ENCODE measurements around the gene MRPS27. TPM values are rescaled to one million over a fixed set of nuclear protein-coding genes. Genes with fewer than 3 reads are reported as not detected.

MRPS27 gene
- total and polyA plus RNA-seq, 2 of the 13 experiments (the other 11 are each of a cell fraction or from before 2014, with no cell fraction given): 71.8 to 115 TPM

DNA sequence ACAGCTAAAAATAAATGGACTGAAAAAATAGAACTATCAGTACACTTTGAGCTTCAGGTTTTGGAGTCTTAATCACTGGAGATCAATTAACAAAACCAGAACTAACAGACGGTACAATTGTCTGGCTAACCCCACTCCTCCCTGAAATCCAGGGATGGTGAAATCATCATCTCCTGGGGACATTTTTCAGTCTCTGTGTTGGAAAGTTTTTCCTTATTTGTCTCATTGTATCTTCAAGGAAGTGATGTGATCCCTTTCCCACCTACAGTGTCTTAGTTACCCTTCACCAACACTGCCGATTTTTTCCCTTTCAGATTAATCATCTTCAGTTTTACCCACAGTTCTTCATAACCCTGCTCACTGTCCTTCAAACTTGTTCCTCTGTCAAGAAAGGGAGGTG lies 130.9 kb downstream of the MRPS27 start:
- Histone ChIP-seq H3K36me3 (replicated peaks in 1 of 2; ENCODE audit: control insufficient read depth in 1 of 2, insufficient read depth in 2 of 2, low read length in 2 of 2) (no peaks in the 10 kb centered on the region), H3K4me1 (ENCODE audit: insufficient read depth, low read length) (no peaks in the 10 kb centered on the region), H3K27ac (ENCODE audit: extremely low read length, insufficient read depth, low read length) (no peak overlapping the region), H4K20me1 (ENCODE audit: insufficient read depth, low read length) (no peaks in the 10 kb centered on the region), H3K27me3 (ENCODE audit: control insufficient read depth in 1 of 2, insufficient read depth in 2 of 2, low read length in 2 of 2) (no peaks in the 10 kb centered on the region), H2AFZ (ENCODE audit: low read length) (no peak overlapping the region), H3K4me2 (ENCODE audit: low read depth, low read length) (no peak overlapping the region), H3K4me3 (replicated peaks in 1 of 3; ENCODE audit: insufficient read depth in 1 of 3, low read depth in 2 of 3, low read length in 3 of 3) (no peak overlapping the region), H3K9me3 (ENCODE audit: low read length) (no peaks in the 10 kb centered on the region), H3K79me2 (ENCODE audit: insufficient read depth, low read length) (no peaks in the 10 kb centered on the region), H3K9ac (ENCODE audit: insufficient read depth, low read depth, low read length) (no peak overlapping the region)
- BruUV-seq (replicated peaks): no TSS peak
- WGBS (ENCODE audit: low lambda C conversion rate): 92% methylated on average over 2 of the region's 2 CpGs
- ChIA-PET POLR2A (no interaction called here), CTCF (ENCODE audit: low intra/inter-chr PET ratio, low total read pairs) (no interaction called here)
- intact Hi-C loops (cut with micrococcal nuclease; ENCODE audit: unreplicated experiment) (no loop called here), in situ Hi-C loops (cut with HindIII; ENCODE audit: extremely low pct_ligation_motif_present, low pct_unique_long_range_greater_than_20kb) (no loop called here)
- ATAC-seq (no peak), FAIRE-seq (no peak), DNase-seq (ENCODE audit: low spot score) (no peak)
- TF ChIP-seq, protein P1, sequence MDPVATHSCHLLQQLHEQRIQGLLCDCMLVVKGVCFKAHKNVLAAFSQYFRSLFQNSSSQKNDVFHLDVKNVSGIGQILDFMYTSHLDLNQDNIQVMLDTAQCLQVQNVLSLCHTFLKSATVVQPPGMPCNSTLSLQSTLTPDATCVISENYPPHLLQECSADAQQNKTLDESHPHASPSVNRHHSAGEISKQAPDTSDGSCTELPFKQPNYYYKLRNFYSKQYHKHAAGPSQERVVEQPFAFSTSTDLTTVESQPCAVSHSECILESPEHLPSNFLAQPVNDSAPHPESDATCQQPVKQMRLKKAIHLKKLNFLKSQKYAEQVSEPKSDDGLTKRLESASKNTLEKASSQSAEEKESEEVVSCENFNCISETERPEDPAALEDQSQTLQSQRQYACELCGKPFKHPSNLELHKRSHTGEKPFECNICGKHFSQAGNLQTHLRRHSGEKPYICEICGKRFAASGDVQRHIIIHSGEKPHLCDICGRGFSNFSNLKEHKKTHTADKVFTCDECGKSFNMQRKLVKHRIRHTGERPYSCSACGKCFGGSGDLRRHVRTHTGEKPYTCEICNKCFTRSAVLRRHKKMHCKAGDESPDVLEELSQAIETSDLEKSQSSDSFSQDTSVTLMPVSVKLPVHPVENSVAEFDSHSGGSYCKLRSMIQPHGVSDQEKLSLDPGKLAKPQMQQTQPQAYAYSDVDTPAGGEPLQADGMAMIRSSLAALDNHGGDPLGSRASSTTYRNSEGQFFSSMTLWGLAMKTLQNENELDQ (CRISPR knock-in tag; IDR thresholded peaks at IDR 0.05; ENCODE audit: borderline replicate concordance): no peak
- TF ChIP-seq, protein P2, sequence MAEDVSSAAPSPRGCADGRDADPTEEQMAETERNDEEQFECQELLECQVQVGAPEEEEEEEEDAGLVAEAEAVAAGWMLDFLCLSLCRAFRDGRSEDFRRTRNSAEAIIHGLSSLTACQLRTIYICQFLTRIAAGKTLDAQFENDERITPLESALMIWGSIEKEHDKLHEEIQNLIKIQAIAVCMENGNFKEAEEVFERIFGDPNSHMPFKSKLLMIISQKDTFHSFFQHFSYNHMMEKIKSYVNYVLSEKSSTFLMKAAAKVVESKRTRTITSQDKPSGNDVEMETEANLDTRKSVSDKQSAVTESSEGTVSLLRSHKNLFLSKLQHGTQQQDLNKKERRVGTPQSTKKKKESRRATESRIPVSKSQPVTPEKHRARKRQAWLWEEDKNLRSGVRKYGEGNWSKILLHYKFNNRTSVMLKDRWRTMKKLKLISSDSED (CRISPR knock-in tag; IDR thresholded peaks at IDR 0.05): no peak
- TF ChIP-seq, protein P3, sequence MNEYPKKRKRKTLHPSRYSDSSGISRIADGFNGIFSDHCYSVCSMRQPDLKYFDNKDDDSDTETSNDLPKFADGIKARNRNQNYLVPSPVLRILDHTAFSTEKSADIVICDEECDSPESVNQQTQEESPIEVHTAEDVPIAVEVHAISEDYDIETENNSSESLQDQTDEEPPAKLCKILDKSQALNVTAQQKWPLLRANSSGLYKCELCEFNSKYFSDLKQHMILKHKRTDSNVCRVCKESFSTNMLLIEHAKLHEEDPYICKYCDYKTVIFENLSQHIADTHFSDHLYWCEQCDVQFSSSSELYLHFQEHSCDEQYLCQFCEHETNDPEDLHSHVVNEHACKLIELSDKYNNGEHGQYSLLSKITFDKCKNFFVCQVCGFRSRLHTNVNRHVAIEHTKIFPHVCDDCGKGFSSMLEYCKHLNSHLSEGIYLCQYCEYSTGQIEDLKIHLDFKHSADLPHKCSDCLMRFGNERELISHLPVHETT (CRISPR knock-in tag; conservative IDR thresholded peaks at IDR 0.05): no peak
- TF ChIP-seq ZNF367 (CRISPR knock-in tag; IDR thresholded peaks at IDR 0.05; ENCODE audit: borderline replicate concordance) (no peak), ZBTB38 (CRISPR knock-in tag; IDR thresholded peaks at IDR 0.05) (no peak), RARG (CRISPR knock-in tag; IDR thresholded peaks at IDR 0.05; ENCODE audit: low read depth) (no peak), ZFP90 (CRISPR knock-in tag; IDR thresholded peaks at IDR 0.05; ENCODE audit: borderline replicate concordance) (no peak)
- TF ChIP-seq, protein P4, sequence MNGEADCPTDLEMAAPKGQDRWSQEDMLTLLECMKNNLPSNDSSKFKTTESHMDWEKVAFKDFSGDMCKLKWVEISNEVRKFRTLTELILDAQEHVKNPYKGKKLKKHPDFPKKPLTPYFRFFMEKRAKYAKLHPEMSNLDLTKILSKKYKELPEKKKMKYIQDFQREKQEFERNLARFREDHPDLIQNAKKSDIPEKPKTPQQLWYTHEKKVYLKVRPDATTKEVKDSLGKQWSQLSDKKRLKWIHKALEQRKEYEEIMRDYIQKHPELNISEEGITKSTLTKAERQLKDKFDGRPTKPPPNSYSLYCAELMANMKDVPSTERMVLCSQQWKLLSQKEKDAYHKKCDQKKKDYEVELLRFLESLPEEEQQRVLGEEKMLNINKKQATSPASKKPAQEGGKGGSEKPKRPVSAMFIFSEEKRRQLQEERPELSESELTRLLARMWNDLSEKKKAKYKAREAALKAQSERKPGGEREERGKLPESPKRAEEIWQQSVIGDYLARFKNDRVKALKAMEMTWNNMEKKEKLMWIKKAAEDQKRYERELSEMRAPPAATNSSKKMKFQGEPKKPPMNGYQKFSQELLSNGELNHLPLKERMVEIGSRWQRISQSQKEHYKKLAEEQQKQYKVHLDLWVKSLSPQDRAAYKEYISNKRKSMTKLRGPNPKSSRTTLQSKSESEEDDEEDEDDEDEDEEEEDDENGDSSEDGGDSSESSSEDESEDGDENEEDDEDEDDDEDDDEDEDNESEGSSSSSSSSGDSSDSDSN (CRISPR knock-in tag; IDR thresholded peaks at IDR 0.05): no peak
- TF ChIP-seq, protein P5, sequence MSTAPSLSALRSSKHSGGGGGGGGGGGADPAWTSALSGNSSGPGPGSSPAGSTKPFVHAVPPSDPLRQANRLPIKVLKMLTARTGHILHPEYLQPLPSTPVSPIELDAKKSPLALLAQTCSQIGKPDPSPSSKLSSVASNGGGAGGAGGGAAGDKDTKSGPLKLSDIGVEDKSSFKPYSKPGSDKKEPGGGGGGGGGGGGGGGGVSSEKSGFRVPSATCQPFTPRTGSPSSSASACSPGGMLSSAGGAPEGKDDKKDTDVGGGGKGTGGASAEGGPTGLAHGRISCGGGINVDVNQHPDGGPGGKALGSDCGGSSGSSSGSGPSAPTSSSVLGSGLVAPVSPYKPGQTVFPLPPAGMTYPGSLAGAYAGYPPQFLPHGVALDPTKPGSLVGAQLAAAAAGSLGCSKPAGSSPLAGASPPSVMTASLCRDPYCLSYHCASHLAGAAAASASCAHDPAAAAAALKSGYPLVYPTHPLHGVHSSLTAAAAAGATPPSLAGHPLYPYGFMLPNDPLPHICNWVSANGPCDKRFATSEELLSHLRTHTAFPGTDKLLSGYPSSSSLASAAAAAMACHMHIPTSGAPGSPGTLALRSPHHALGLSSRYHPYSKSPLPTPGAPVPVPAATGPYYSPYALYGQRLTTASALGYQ (CRISPR knock-in tag; IDR thresholded peaks at IDR 0.05): no peak

All from HepG2 (cell line).